HG02678 (cell line): ENCODE results near the gene DNAH10.
"Not testable (repeated sequence)": the region's sequence is repeated elsewhere in the genome, so short reads cannot be mapped to it uniquely, and the experiment has no call there.

Experiments used
- ATAC-seq: cut with Tn5 transposase; IDR thresholded peaks from one replicate; pipeline ENCODE4 v1.9.1; 2021; ENCODE audit warnings: mild to moderate bottlenecking, moderate library complexity; ENCODE audit not compliant: unreplicated experiment

DNAH10 gene

DNA sequence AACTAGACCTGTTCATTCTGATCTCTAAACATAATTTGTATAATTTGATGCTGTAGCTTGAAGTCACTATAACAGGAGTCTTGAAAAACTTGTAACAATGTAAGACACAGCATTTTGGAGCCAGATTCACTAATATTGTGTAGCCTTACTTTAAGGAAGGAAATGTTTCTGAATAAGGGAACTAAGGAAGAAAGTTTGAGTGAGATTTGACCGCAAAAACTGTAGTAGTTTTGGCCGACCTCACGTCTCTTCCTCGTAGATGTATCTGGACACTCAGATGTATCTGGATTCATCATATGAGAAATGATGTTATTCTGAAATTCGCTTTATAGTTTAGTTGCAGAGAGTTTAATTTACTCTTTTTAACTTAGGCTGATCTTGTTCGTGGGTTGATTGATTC lies 13.9 kb upstream of the DNAH10 start:
- ATAC-seq, result no peak

- ATAC-seq, result no peak
Observed at GRCh38 chr12:123748661-123749060, 13.4 kb upstream of the DNAH10 start.

DNA sequence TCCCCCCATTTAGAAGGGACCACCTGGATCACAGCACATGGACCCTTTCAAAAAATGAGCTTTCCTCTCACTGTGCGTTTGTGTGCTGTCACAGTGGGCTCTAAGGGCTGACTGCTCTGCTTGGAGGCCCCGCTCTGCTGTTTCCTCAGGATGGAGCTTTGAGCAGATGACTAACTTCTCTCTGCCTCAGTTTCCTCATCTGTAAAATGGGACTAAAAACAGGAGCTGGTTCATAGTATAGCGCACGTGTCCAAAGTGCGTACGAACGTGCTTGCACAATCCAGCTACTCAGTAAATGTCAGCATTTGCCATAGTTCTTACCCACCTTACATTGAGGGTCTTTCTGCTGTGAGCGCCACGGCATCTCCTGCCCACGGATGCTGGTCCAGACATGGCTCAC lies 12.7 kb upstream of the DNAH10 start:
- ATAC-seq, result no peak

DNA sequence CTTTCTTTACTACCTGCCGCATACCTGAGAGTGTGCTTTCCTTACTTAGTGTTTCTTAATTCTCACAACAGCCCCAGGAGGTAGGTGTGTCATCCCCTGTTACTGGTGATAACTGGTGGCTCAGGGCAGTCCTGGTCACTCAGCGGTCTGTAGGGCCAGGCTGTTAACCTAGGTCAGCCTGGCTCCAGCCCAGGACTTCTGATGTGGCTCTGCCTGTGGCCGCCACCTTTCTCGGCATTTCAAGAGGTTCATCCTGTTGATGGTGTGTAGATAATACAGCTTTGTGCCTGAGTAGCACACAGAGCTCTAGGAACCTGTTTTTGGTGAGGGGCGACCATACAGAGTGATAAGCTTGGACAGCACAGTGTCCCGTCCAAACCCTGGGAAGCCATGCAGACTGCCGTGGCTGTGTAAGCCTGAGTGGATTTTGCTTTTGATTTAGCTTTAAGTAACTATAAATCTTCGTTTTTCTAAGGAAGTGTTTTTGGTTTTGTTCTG lies 11.9 kb upstream of the DNAH10 start:
- ATAC-seq, result no peak

GRCh38 chr12:123752046-123752445 lies 10.1 kb upstream of the DNAH10 start:
- ATAC-seq, result no peak

DNA sequence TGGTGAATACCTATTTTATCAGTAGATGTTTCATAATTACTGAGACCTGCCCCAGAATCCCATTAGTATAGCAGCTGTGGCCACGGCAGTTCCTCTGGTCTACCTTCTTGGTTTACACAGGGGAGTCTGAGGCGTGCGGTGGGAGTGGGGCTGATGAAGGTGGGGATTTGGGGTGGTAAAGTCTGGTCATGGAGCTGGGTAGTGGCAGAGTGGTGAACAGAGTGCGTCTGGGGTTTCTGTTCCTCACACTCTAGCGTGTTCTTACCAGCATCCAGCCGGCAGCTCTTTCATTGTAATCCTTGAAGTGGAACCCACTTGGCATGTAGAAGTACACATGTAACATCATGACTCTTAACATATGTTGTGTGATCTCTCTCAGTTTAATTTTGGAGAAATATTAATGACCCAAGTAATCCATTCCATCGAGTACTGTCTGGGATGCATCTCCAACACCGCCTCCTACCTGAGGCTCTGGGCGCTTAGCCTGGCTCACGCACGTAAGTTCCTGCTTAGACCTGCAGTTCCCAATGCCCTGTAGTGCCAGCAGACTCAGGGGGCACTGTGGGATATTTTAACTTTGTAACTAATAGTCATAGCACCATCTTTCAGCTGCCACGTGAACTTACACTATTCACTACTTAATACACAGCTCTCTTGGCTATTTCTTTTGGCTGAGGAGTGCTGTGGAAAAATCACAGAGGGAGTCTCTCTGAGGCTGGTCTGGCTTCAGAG lies 7.9 kb upstream of the DNAH10 start:
- ATAC-seq, result no peak

DNA sequence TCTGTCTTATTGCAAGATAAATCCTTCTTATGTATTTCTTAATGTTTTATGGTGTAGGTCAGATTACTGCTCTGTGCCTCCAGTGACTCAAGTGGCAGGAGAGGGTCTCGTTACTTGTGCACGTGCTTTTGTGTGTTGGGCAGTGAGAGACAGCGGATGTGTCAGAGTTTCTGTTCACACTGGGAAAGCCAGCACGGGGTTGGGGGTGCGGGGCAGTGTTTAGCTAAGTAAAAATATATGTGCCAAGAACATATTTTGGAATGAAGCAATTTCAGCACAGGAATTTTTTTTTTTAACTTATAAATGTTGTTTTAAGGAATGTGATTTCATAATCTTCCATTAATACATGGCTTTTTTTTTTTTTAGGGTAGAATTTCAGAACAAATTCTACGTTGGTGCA lies 4.5 kb upstream of the DNAH10 start:
- ATAC-seq, result no peak

DNA sequence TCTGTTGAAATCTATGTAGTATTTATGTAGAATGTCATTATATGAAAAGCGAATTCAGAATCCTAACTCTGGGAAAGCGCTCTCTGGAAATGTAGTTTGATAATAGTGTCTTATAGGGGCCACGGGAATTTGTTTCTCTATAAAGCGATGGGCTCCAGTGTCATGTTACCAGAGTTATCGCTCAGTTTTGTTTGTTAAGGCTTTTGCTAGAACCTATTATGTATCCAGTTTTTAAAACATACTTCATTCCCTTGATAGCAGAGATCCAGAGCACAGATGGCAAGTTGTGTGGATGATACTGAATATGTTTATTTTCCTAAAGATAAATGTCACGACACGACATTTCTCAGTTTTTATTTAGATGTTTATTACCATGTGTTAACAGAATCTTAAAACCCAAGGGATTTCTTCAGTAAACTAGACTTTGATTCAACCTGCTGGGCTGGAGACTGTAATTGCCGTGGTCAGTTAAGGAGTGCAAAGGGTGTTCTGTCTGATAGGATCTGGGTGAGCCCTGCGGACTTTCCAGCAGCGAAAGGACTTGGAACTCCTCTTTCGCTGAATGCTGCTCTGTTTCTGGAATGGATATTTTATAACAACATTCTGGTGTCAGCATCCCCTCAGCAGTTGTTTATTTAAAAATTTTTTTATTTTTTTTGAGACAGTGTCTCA lies 1.7 kb upstream of the DNAH10 start:
- no peak for ATAC-seq

DNA sequence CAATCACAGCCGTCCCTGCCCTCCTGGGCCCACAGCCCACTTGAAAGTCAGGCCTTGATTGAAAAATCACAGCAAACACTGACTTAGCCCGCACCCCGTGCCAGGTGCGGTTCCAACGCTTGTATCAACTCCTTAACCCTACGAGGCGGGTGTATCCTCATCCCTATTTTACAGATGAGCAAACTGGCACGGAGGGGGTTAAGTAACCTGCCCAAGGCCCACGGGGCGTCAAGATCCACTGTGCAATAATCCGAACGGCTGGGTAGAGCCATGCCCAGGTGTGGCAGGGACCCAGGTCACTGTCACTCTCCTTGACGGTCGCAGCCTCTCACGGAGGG lies 583 bp downstream of the DNAH10 start:
- no peak for ATAC-seq

DNA sequence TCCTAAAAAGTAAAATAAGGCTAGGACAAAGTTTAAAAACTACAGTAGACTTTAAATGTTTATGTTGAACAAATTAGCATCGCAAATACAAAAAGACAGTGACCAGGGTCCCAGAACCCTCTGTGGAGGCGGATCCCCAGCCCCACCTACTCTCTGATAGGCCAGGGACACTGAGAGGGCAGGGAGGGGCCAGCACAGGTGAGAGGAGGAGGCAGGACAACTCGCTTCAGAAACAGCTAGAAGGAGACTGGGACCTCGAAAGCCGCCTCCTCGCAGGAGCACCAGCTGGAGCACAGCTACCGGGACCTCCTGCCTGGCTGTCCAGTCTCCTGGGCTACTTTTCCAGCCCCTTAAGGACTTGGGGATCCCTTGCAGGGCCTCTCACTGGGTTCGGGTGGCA lies 992 bp downstream of the DNAH10 start:
- ATAC-seq, result no peak

- ATAC-seq, result no peak
Observed at GRCh38 chr12:123764109-123764508, 2.0 kb downstream of the DNAH10 start.

DNA sequence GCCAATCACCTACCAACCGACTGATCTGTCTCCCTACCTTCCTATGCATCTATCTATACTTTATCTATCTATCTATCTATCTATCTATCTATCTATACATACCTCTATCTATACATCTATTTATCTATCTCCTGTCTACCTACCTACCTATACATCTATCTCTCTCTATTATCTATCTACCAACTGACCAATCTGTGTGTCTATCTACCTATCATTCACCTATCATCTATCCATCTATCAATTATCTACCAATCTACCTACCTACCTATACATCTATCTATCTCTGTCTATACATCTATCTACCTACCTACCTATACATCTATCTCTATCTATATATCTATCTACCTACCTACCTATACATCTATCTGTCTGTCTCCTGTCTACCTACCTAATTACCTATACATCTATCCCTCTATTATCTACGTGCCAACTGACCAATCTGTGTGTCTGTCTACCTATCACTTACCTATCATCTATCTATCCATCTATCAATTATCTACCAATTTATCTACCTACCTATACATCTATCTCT lies 3.5 kb downstream of the DNAH10 start:
- ATAC-seq, result no peak

DNA sequence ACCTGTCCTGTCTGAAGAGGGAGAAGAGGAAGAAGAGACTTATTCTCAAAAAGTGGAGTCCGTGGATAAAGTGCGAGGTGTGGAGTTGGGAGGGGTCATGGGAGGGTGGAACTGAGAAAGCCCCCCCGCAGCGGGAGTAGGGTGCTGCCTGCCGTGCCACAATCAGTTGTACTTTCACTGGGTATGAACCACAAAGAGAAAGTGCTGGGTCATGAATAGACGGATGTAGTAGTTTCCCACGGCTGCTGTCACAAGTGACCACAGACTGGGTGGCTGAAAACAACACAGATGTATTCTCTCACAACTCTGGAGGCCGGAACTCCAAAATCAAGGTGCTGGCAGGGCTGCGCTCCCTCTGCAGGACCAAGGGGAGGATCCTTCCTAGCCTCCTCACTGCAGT lies 5.5 kb downstream of the DNAH10 start:
- ATAC-seq, result peak; percentile 82

DNA sequence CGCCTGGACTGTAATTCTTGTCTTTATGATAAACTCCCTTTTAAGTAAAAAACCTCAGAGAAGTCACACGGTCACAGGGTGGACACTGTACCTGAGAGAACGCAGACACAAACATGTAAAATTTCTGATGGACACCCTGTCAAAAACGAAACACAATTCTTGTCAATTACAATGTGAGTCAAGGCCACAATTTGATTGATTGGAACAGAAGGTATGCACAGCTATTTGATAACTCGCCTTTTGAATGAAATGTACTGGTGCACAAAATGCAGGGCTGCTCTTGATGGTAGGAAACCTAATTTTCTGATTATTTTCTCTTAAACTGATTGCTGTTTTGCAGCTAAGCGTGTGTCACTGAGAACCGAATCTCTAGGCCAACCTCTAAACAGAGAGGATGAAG lies 9.2 kb downstream of the DNAH10 start:
- ATAC-seq, result no peak

DNA sequence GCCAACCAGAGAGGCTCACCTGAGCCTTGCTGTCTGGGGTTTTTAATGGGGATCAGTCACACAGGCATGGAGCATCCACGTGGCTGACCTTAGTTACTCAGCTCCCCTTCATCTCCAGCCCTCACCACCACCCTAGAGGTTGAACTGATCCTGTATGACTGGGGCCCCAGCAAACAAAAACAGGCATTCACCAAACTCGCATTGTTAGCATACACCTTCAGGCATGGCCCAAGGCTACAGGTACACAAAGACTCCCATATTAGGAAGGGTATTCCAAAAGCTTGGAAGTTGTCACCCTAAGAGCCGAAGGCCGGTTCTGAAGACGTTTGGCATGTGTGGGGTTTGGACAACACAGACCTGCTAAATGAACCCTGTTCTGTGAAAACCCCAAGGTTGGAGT lies 10.0 kb downstream of the DNAH10 start:
- no peak for ATAC-seq

DNA sequence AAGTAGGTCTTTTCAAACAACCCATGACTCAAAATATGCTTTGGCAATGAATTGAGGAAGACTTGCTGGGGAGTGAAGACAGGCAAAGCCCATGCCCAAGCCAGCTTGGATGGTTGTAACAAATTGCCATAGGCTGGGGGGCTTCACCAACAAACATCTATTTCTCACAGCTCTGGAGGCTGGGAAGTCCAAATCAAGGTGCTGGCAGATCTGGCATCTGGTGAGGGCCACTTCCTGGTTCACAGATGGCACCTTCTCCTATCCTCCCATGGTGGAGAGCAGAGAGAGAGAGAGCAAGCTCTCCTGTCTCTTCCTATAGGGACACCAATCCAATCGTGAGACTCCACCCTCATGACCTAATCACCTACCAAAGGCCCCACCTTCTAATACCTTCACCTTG lies 11.3 kb downstream of the DNAH10 start:
- ATAC-seq, result no peak

- no peak for ATAC-seq
Observed at GRCh38 chr12:123779551-123779950, 17.4 kb downstream of the DNAH10 start.

- no peak for ATAC-seq
Observed at GRCh38 chr12:123782997-123783792, 21.1 kb downstream of the DNAH10 start.

- ATAC-seq, result no peak
Observed at GRCh38 chr12:123787466-123787865, 25.4 kb downstream of the DNAH10 start.

- ATAC-seq, result no peak
Observed at GRCh38 chr12:123788541-123788940, 26.4 kb downstream of the DNAH10 start.

GRCh38 chr12:123789422-123789821 lies 27.3 kb downstream of the DNAH10 start:
- not testable (repeated sequence) for ATAC-seq
